Muscle of leg (tissue), 11 donors: ENCODE results near the gene THBS3. TPM values are rescaled to one million over a fixed set of nuclear protein-coding genes. Genes with fewer than 3 reads are reported as not detected.

Experiments used
- DNase-seq: peaks from one replicate; pipeline ENCODE4 v3.0.0; 2013
- H3K27ac ChIP-seq: one replicate; pipeline ENCODE4 v1.5.1; 2013; ENCODE audit warnings: mild to moderate bottlenecking, low read length, control low read depth
- H3K27me3 ChIP-seq: one replicate; pipeline ENCODE4 v1.6.1; 2013; ENCODE audit warnings: low read length; ENCODE audit not compliant: control insufficient read depth, insufficient read depth
- H3K36me3 ChIP-seq: one replicate; pipeline ENCODE4 v1.6.1; 2013; ENCODE audit warnings: low read length; ENCODE audit not compliant: control insufficient read depth, insufficient read depth
- H3K4me1 ChIP-seq: one replicate; pipeline ENCODE4 v1.6.1; 2013; ENCODE audit warnings: low read length; ENCODE audit not compliant: control insufficient read depth, insufficient read depth
- H3K4me3 ChIP-seq: one replicate; pipeline ENCODE4 v1.5.1; 2013; ENCODE audit warnings: low read length, control low read depth
- H3K9me3 ChIP-seq: replicated peaks from 2 replicates; pipeline ENCODE4 v1.6.1; 2013; ENCODE audit warnings: low read depth, low read length; ENCODE audit not compliant: control insufficient read depth
- WGBS: methylation state at CpG from one replicate; pipeline ENCODE4 v1.1.5; 2013; ENCODE audit warnings: missing lambda C conversion rate; ENCODE audit not compliant: insufficient coverage; 5-methylcytosine and 5-hydroxymethylcytosine counted together
- polyA plus RNA-seq, 8 donors: library from polyadenylated mRNA; unstranded; fragments of 120-200 nt; gene quantifications; one replicate each; pipeline versions ENCODE4 v1.2.1 to v1.2.3, GENCODE V29; 2013; ENCODE audit warnings: inconsistent platforms in 1 of 8, low replicate concordance in 1 of 8; ENCODE audit not compliant: insufficient read length in 8 of 8, insufficient read depth in 1 of 8
- total RNA-seq: library from RNA; stranded (reverse); fragments of 120-200 nt; gene quantifications from one replicate; pipeline ENCODE4 v1.2.4, GENCODE V29; 2013

Gene THBS3
- total and polyA plus RNA-seq, 9 donors: 62.8 to 85.5 (median 71.8) TPM

DNA sequence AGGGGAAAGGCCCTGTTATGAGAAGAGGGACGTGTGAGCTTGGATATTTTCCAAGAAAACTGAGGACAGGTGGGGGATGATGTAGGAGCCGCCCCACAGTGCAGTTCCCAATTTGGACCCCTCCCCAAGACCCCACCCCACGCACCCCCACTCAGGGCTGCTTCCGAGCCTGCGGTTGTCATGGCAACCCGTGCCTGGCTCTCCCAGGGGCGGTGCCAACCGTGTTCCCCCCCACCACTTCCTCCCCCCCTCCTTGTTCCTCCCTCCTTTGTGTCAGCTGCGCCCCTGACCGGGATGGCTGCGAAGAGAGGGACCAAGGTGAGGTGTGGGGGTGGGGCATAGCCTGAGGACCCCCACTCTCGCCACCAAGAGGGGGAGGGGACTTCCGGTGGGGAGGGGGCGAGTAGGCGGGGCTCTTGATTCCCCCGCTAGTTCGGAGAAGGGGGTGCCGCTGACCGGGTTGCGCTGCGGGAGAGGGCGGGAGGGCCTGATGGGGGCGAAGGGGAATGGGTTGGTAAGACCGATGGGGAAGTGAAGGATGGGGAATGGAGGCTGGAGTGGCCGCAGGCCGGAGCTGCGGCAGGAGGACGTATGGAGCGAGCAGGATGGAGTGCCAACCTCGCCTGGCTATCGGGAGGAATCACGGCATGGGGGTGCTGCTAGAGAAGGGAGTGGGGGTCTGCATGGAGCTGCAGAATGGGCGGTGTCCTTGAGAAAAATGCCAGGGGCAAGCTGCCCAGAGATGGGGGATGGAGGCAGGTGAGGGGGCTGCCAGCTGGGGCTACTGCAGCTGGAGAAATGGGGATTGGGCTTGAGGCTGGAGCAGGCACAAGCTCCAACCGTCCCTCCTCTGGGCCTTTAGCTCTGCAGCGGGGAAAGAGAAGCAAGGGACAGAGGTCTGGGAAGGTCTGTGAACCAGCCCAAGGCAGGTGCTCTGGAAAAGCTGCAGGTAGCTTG, 33.1 kb downstream of the THBS3 start:
- peak; percentile 31 for DNase-seq

DNA sequence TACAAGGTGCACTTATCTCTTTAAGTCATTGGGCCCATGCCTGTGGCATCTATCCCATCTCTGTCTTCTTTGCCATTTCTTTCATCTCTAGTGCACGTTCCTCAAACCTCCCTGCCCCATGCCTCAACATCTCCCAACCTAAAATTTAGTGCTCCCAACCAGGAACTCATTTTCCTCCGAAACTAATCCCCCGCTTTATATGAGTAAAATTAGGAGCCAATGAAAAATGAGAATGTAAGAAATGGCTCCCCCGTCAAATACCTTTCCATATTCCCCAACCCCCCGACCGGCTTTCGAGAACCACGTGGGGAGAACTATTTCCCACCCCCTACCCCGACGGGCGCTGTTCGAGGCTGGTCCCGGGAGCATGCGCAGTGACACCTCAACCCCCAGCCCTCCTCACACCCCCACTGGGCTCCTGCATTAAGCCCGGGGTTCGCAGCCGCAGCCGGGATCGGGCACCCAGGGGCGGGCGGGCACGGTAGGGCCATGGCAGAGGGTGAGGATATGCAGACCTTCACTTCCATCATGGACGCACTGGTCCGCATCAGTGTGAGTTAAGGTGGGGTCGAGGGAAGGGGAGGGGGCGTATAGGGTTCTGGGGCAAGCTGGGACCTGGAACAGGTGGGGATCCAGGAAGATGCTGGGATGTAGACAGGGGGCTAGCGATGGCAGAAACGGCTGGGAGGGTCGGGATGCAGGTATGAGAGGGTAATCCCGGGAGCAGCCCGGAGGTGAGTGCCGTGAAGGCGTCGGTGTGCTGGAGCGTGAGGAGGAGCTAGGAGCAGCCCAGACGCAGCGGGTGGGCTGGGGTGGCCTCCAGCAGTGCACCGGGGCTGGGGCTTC, 34.0 kb downstream of the THBS3 start, which contains the start of gene TRIM46:
TRIM46 (plus strand) TSS at position 372 of the 846 bp plus-strand sequence; CDS start at position 490, 118 bp downstream.
- WGBS: under 1% methylated on average over 28 of the region's 38 CpGs
- DNase-seq: peak; percentile 36

More for the DNA sequence above, 33.1 kb downstream of the THBS3 start:
- peaks cover 25% of the 10 kb centered on the region for H3K4me1 ChIP-seq
- no peaks in the 10 kb centered on the region for H3K9me3 ChIP-seq
- H3K4me3 ChIP-seq: peak overlapping the region; percentile 4
- peaks cover 19% of the 10 kb centered on the region for H3K27me3 ChIP-seq
- H3K36me3 ChIP-seq: peaks cover 18% of the 10 kb centered on the region
- WGBS: 3% methylated on average over 23 of the region's 35 CpGs
- no peak overlapping the region for H3K27ac ChIP-seq

DNA sequence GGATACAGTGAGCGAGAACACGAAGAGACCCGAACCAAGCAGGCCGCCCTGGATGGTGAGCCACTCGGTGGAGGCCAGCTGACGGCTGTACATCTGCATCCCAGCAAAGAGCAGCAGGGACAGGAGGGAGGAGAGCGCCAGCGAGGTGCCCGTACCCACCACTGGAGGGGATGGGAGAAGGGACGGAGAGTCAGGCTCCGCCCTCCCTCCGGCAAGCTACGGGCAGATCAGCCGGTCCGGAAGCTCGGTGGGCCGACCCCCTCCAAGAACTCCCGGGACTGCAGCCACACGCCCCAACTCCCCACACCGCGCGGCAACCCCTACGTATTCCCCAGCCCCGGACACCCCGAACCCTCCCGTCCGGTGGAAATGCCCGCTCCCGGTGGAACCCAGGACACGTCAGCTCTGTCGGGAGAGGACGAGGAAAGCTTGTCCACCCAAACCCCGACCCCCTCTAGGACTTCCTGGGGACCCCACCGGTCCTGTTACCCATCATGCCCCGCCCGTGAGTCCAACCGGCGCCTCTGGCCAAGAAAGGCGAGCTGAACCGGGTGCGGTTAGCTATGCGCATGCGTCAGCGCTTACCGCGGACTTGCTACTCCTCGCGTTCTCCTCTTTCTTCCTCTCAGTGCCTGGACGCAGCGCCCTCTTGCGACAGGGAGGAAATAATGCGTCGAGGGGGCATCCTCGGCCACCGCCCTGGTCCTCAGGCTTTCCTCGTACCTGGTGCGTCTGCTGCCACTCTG, 34.8 kb downstream of the THBS3 start, which contains the start of gene KRTCAP2:
KRTCAP2 (minus strand) TSS at position 573 of the 746 bp plus-strand sequence; CDS start at position 493, 80 bp downstream.
- H3K27ac ChIP-seq: peak within 1 kb of the TSS; percentile 89
- under 1% methylated on average over 56 of the region's 57 CpGs for WGBS
- DNase-seq: peak; percentile 98
- H3K9me3 ChIP-seq: no peaks in the 10 kb centered on the region
- peaks cover 27% of the 10 kb centered on the region for H3K4me1 ChIP-seq
- H3K36me3 ChIP-seq: peaks cover 28% of the 10 kb centered on the region
- H3K4me3 ChIP-seq: peak within 1 kb of the TSS; percentile 65
- H3K27me3 ChIP-seq: peaks cover 19% of the 10 kb centered on the region

More for the DNA sequence above, 34.0 kb downstream of the THBS3 start, which contains the start of gene TRIM46:
- peak within 1 kb of the TSS; percentile 89 for H3K27ac ChIP-seq
- H3K4me3 ChIP-seq: peak within 1 kb of the TSS; percentile 65
- H3K36me3 ChIP-seq: peaks cover 27% of the 10 kb centered on the region
- no peaks in the 10 kb centered on the region for H3K9me3 ChIP-seq
- H3K4me1 ChIP-seq: peaks cover 25% of the 10 kb centered on the region
- H3K27me3 ChIP-seq: peaks cover 19% of the 10 kb centered on the region

DNA sequence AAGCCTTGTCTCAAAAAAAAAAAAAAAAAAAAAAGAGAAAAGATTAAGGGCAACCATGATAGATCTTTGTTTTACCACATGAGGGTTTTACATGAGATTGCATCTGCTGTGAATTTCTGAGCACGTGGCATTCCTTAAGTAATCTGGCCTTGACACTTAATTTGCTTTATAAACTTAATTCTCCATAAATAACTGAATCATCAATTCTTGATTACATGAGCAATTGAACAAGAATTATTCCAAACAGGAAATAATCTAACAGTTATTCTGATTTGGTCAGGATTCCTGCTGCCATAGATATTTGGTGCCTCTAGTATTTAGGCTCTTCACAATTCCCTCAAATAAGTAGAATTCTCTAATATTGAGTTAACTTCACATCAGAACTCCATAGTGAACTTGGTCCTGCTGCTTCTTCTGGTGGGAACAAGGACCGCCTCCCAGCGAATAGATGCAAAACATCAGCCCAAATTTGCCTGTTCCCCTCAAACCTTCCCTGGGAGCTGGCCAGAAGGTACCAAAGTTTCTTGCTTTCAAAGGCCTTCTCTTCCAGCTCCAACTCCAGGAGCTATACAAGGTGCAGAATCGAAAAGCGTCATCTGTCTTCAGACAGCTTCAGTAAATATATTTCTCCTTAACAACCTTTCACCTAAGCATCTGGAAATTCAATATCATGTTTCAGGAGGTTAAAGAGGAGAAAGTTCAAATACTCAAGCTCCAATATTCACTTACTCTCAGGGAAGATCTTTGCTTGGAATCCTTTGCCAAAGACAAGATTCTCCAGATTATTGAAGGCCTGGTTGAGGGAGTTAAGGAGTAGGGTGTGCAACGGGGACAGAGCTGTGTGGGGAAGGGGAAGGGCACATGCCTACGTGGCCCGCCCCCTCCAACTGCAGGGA, 35.6 kb downstream of the THBS3 start:
- peak overlapping the region; percentile 89 for H3K27ac ChIP-seq
- peaks cover 19% of the 10 kb centered on the region for H3K27me3 ChIP-seq
- peak; percentile 22 for DNase-seq
- peak overlapping the region; percentile 65 for H3K4me3 ChIP-seq
- peaks cover 28% of the 10 kb centered on the region for H3K36me3 ChIP-seq
- peaks cover 34% of the 10 kb centered on the region for H3K4me1 ChIP-seq
- 40% methylated on average over 5 of the region's 8 CpGs for WGBS
- H3K9me3 ChIP-seq: no peaks in the 10 kb centered on the region

DNA sequence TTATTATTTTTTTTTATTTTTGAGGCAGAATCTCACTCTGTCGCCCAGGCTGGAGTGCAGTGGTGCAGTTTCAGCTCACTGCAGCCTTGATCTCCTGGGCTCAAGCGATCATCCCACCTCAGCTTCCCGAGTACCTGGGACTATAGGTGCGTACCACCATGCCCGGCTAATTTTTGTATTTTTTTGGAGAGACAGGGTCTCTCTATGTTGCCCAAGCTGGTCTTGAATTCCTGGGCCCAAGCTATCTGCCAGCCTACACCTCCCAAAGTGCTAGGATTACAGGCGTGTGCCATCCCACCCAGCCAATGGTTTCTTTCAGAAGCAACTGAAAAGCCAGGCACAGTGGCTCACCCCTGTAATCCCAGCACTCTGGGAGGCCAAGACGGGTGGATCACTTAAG, 36.9 kb downstream of the THBS3 start:
- peaks cover 19% of the 10 kb centered on the region for H3K27me3 ChIP-seq
- peaks cover 42% of the 10 kb centered on the region for H3K4me1 ChIP-seq
- H3K27ac ChIP-seq: no peak overlapping the region
- no peak overlapping the region for H3K4me3 ChIP-seq
- no peaks in the 10 kb centered on the region for H3K9me3 ChIP-seq
- H3K36me3 ChIP-seq: peaks cover 28% of the 10 kb centered on the region
- WGBS: 92% methylated on average over 5 of the region's 7 CpGs
- no peak for DNase-seq

DNA sequence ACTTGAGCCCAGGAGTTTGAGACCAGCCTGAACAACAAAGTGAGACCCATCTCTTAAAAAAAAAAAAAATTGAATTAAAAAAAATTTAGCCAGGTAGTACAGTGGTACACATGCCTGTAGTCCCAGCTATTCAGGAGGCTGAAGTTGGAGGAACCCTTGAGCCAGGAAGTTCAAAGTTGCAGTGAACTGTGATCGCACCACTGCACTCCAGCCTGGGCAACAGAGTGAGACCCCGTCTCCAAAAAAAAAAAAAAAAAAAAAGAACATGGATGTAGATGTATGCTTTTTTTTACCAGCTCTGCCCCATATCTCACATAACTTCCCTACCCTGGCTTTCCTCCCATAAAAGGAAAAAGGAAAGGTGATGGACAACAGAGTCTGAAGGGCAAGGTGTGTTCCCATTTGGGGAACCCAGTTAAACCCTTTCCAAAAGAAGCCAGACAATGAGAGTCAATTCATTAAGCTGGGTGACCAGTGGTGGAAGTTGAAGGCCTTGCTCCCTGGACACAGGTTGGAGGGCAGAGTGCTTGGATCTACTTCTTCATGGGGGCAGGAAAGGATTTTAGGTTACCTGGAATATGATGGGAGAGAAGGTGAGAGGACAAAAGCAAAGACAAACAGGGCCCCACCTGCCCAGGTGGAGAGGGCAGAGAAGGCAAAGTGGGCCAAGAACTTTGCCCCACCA, 37.5 kb downstream of the THBS3 start:
- DNase-seq: peak; percentile 5
- WGBS: no CpG with 5 or more reads among the region's 2 CpGs
- Histone ChIP-seq H3K27ac (no peak overlapping the region), H3K9me3 (no peaks in the 10 kb centered on the region), H3K27me3 (peaks cover 17% of the 10 kb centered on the region), H3K36me3 (peaks cover 28% of the 10 kb centered on the region), H3K4me3 (no peak overlapping the region), H3K4me1 (peaks cover 43% of the 10 kb centered on the region)

DNA sequence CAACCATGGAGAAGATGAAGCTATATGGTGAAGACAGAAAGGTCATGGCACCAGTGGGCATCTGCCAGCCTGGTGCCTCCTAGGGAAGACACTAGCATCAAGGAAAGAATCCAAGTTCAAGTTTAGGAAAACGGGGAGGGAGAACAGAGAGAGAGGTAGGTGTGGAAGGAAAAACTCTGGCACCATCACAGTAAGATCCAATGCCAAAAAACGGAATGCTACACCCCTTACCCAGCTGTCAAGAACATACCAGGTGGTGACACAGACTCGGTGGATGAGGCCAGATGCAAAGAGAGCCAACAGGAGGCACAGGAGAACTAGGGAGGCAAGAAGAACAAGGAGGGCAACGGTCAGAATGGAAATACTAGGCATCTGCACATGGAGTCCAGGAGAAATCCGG, 38.2 kb downstream of the THBS3 start:
- peak; percentile 5 for DNase-seq
- 86% methylated on average over 3 of the region's 5 CpGs for WGBS

DNA sequence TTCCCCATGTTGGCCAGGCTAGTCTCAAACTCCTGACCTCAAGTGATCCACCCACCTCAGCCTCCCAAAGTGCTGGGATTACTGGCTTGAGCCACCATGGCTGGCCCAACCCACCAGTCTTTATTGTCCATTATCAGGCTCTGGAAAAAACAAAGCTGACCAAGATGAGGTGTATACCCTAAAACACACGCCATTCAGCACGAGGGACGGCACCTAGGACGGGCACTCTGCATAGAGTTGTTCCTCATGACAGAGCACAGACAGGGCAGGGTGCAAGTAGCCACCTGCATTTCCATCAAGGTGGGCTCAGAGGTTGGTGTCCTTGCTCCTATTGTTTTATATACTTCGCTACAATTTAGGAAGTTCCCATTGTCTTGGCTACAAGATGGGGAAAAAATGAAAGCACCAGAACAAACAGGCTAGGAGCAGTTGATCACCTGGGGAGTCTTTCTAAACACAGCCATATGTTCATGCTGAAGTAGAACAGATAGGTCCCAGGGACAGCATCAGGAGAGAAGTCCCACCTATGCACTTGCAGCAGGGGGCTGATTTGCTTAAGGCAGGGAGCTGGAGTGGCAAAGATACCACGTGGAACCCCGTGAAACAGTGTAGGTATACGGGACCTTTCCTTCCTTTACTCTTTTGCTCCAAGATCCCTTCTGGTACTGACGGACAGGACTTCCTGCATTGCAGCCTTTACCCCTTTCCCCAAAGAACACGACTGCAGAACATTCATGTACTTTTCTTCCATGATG, 39.1 kb downstream of the THBS3 start:
- no peak overlapping the region for H3K4me3 ChIP-seq
- no peak overlapping the region for H3K27ac ChIP-seq
- H3K36me3 ChIP-seq: peaks cover 28% of the 10 kb centered on the region
- peaks cover 1% of the 10 kb centered on the region for H3K27me3 ChIP-seq
- H3K9me3 ChIP-seq: no peaks in the 10 kb centered on the region
- peaks cover 34% of the 10 kb centered on the region for H3K4me1 ChIP-seq
- DNase-seq: no peak
- WGBS: 78% methylated on average over 8 of the region's 10 CpGs

More for the DNA sequence above, 38.2 kb downstream of the THBS3 start:
- H3K9me3 ChIP-seq: no peaks in the 10 kb centered on the region
- H3K4me1 ChIP-seq: peaks cover 43% of the 10 kb centered on the region
- H3K36me3 ChIP-seq: peaks cover 28% of the 10 kb centered on the region
- H3K4me3 ChIP-seq: no peak overlapping the region
- peaks cover 10% of the 10 kb centered on the region for H3K27me3 ChIP-seq
- H3K27ac ChIP-seq: no peak overlapping the region
